Ascending aorta (tissue), 2 donors: ENCODE data around the gene AKAP13. TPM values are rescaled to one million over a fixed set of nuclear protein-coding genes. Genes with fewer than 3 reads are reported as not detected.

Experiments used
- DNase-seq, 2 donors: peaks; one replicate each; pipeline ENCODE4 v3.0.0-alpha.2; 2019; ENCODE audit warnings: low spot score in 2 of 2
- H3K27ac ChIP-seq, 2 donors: fragments of 200-600 bp; sonication (generic); one replicate each; pipeline ENCODE4 v1.5.1; 2016 to 2017; ENCODE audit warnings: mild to moderate bottlenecking in 1 of 2
- H3K27me3 ChIP-seq: fragments of 200-600 bp; sonication (generic); one replicate; pipeline ENCODE4 v1.5.1; 2017
- H3K36me3 ChIP-seq, 2 donors: fragments of 200-600 bp; sonication (generic); one replicate each; pipeline ENCODE4 v1.5.1; 2016
- H3K4me1 ChIP-seq, 2 donors: fragments of 200-600 bp; sonication (generic); one replicate each; pipeline ENCODE4 v1.5.1; 2016 to 2017; ENCODE audit warnings: mild to moderate bottlenecking in 1 of 2
- H3K4me3 ChIP-seq, 2 donors: fragments of 200-600 bp; sonication (generic); one replicate each; pipeline ENCODE4 v1.5.1; 2016 to 2017; ENCODE audit warnings: mild to moderate bottlenecking in 1 of 2
- H3K9me3 ChIP-seq, 2 donors: fragments of 200-600 bp; sonication (generic); one replicate each; pipeline ENCODE4 v1.5.1; 2016
- intact Hi-C: fragments of 100-400 bp; cut with DNase I; formaldehyde crosslinking; loops from one replicate; pipeline ENCODE4 v1.15.1; 2023
- total RNA-seq: library from RNA; depleted of rRNA; stranded (reverse); fragments of >200 nt; gene quantifications from one replicate; pipeline ENCODE4 v1.1.0, GENCODE V29; 2016
- TF ChIP-seq, protein P1 (sequence below), 3 experiments: fragments of 200-600 bp in 2 of 3; fragments of 450-650 bp in 1 of 3; sonication (generic) in 2 of 3; IDR thresholded peaks; one replicate each; pipeline ENCODE4 v1.5.1; 2016 to 2019; ENCODE audit warnings: antibody characterized with exemption in 3 of 3, mild to moderate bottlenecking in 1 of 3, moderate library complexity in 1 of 3

Gene AKAP13
- total RNA-seq, 1 donor from 2014 or later, result 74.3 TPM

DNA sequence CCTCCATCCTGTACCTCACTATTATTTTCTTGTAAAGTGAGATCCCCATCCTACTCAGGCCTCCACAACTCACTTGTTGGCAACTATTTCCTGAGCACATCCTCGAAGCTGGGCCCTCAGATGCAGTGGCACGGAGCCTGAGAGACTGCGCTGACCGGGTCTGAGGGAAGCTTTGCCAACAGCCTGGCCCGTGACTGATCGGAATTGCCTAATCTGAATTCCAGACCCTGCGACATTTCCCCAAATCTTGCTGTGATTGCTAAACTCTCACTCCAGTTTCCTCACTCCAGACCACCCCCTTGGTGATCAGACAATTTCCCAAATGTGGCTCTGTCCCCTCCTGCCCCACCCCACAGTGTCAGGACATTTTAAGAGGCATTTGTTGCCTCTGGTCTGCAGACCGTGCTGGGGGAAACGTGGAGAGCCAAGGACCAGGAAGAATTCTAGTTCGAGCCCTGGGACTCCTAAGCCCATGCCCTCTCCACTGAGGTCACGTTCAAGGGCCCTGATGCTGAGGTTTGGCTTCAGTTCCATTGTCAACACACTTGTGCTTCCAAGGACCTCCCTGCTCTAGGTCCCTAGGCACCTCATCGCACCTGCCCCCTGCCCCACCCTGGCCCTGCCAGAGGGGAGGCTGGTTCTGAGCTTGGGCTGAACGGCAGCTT, 391.5 kb downstream of the AKAP13 start:
- peak in 1 of 2 donors; percentile 89 for DNase-seq
- Histone ChIP-seq H3K4me3 (no peak overlapping the region), H3K27ac (peak overlapping the region; percentile 64 to 84), H3K9me3 (no peaks in the 10 kb centered on the region), H3K4me1 (peaks cover 3 to 19% of the 10 kb centered on the region in 2 donors), H3K36me3 (peaks cover 0 to 5% of the 10 kb centered on the region in 2 donors), H3K27me3 (no peaks in the 10 kb centered on the region)
- TF ChIP-seq, protein P1, sequence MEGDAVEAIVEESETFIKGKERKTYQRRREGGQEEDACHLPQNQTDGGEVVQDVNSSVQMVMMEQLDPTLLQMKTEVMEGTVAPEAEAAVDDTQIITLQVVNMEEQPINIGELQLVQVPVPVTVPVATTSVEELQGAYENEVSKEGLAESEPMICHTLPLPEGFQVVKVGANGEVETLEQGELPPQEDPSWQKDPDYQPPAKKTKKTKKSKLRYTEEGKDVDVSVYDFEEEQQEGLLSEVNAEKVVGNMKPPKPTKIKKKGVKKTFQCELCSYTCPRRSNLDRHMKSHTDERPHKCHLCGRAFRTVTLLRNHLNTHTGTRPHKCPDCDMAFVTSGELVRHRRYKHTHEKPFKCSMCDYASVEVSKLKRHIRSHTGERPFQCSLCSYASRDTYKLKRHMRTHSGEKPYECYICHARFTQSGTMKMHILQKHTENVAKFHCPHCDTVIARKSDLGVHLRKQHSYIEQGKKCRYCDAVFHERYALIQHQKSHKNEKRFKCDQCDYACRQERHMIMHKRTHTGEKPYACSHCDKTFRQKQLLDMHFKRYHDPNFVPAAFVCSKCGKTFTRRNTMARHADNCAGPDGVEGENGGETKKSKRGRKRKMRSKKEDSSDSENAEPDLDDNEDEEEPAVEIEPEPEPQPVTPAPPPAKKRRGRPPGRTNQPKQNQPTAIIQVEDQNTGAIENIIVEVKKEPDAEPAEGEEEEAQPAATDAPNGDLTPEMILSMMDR (IDR thresholded peaks at IDR 0.05), result no peak
- intact Hi-C loops, result no loop called here

DNA sequence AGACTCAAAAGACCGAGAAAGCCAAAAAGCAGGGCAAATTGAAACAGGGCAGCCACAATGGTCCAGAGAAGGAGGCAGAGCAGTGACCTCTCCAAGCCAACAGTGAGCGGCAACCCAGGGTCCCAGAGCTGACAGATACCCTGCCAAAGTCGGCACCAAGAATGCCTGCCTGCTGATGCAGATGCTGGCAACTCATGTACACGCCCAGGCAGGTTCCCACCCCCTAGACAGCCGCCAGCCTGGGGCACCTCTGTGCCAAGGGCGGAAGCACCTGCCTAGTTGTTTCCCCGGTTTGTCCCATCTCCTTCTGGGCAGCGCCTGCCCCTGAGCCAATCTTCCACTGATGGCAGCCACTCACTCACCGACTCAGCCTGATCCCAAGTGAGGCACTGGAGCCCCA, 392.3 kb downstream of the AKAP13 start:
- Histone ChIP-seq H3K4me3 (no peak overlapping the region), H3K27ac (peak overlapping the region; percentile 64 to 84), H3K27me3 (no peaks in the 10 kb centered on the region), H3K4me1 (peaks cover 3 to 19% of the 10 kb centered on the region in 2 donors), H3K9me3 (no peaks in the 10 kb centered on the region), H3K36me3 (peaks cover 0 to 5% of the 10 kb centered on the region in 2 donors)
- TF ChIP-seq, protein P1 (IDR thresholded peaks at IDR 0.05), result no peak
- intact Hi-C loops, result no loop called here
- DNase-seq, result no peak

DNA sequence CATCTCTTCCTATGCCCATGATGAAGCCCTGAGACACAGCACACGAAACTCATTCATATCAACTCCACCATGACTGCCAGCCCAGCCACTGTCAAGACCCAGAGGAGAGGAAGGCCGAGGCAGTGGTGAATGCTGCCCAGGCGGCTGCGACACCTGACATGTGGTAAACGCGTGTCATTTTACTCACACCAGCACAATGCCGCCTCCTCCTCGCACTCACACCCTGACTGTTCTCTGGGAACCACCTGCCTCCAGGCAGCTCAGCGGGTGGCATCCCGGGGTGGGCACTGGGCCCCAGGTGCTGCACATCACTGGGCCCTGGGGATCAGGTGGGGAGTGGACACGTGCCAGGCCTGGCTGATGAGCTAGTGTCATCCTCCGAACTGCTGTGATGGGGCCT, 392.8 kb downstream of the AKAP13 start:
- Histone ChIP-seq H3K36me3 (peaks cover 0 to 4% of the 10 kb centered on the region in 2 donors), H3K4me3 (no peak overlapping the region), H3K4me1 (peaks cover 3 to 19% of the 10 kb centered on the region in 2 donors), H3K9me3 (no peaks in the 10 kb centered on the region), H3K27me3 (no peaks in the 10 kb centered on the region), H3K27ac (no peak overlapping the region)
- TF ChIP-seq, protein P1 (IDR thresholded peaks at IDR 0.05), result no peak
- no peak for DNase-seq
- intact Hi-C loops, result no loop called here

DNA sequence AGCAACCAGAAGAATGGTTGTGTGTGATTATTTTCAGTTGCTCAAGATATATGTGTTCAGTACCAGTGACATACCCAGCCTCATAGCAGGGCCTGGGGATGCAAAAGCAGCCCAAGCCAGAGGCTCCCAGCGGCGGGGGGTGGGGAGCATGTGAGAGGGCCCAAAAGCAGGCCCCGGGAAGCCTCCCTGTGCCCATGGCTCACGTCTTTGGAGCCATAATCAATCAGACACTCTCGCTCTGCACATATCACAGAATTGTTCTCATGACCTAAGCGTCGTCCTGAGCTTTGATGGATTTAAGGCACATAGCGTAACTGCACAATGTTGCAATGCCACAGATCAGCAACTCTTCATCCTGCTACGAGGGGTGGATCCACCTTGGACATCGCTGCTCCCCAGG, 393.6 kb downstream of the AKAP13 start:
- no peak overlapping the region for H3K4me3 ChIP-seq
- H3K4me1 ChIP-seq, result peaks cover 3 to 19% of the 10 kb centered on the region in 2 donors
- no peak overlapping the region for H3K27ac ChIP-seq
- no peaks in the 10 kb centered on the region for H3K27me3 ChIP-seq
- intact Hi-C loops, result no loop called here
- H3K36me3 ChIP-seq, result no peaks in the 10 kb centered on the region
- TF ChIP-seq, protein P1 (IDR thresholded peaks at IDR 0.05), result no peak
- H3K9me3 ChIP-seq, result no peaks in the 10 kb centered on the region
- no peak for DNase-seq

DNA sequence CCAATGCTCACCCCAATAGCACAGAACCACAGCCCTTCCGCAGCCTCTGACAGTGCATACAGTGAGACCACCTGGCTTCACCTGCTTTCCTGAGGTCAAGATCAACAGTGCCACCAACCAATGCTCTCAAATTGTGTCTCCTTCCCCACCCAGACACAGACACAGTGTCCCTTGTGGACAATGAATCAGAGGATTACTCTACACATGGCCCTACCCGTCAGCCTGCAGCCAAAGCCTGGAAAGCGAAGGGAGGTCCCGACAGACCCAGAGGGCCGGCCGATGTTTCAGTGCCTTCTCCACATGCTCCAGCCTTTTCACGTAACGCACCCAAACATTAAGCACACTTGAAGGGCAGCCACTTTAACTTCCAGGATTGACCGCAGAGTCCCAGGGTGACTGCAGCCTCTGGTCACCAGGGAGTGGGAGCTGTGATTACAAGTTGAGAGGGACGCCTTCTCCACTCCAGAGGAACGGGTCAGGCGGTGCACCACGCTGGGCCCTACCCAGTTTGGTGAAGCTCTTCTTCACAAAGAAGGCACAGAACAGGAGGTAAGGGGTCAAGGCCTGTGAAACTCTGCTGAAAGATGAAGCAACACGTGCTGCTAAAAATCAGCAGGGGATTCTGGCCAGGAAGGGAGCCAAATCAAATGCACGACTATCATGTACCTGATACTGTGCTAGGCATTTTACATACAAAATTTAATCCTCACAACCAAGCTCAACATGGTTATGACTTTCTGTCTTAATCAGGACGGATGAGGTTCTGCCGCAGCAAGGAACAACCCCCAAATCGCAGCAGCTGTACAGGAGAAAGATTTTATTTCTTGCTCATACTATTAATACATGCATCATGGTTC, 397.1 kb downstream of the AKAP13 start:
- TF ChIP-seq, protein P1 (IDR thresholded peaks at IDR 0.05), result no peak
- Histone ChIP-seq H3K27me3 (no peaks in the 10 kb centered on the region), H3K9me3 (no peaks in the 10 kb centered on the region), H3K4me3 (no peak overlapping the region), H3K36me3 (no peaks in the 10 kb centered on the region), H3K4me1 (peaks cover 0 to 4% of the 10 kb centered on the region in 2 donors), H3K27ac (no peak overlapping the region)
- no peak for DNase-seq
- intact Hi-C loops, result no loop called here
